ENCODE results near the gene NELFA.
"Not testable (repeated sequence)": the region's sequence is repeated elsewhere in the genome, so short reads cannot be mapped to it uniquely, and the experiment has no call there.

Gene NELFA

DNA sequence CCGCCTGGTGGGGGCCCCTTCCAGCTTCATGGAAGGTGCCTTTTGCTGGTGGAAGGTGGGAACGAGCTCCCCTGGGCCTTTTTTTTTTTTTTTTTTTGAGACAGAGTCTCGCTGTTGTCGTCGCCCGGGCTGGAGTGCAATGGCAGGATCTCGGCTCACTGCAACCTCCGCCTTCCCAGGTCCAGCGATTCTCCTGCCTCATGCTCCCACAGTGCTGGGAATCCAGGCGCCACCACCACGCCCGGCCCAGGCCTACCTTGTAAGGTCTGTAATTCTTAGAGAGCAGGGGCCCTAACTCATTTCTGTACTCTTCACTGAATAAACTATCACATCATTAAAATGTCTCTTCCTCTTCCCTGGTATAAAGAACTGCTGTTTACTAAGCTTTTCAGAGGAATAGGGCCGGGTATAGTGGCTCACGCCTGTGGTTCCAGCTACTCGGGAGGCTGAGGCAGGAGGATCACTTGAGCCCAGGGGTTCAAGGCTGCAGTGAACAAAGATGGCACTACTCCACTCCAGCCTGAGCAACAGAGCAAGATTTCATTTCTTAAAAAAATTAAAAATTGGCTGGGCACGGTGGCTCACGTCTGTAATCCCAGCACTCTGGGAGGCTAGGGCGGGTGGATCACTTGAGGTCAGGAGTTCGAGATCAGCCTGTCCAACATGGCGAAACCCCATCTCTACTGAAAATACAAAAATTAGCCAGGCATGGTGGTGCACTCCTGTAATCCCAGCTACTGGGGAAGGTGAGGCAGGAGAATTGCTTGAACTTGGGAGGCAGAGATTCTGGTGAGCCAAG lies 14.9 kb downstream of the NELFA start:
- not testable (repeated sequence) for ATAC-seq

- no peak for ATAC-seq
Measured at GRCh38 chr4:1993169-1993516, 15.6 kb downstream of the NELFA start.

GRCh38 chr4:1992468-1993168 lies 16.2 kb downstream of the NELFA start:
- ATAC-seq, result no peak

DNA sequence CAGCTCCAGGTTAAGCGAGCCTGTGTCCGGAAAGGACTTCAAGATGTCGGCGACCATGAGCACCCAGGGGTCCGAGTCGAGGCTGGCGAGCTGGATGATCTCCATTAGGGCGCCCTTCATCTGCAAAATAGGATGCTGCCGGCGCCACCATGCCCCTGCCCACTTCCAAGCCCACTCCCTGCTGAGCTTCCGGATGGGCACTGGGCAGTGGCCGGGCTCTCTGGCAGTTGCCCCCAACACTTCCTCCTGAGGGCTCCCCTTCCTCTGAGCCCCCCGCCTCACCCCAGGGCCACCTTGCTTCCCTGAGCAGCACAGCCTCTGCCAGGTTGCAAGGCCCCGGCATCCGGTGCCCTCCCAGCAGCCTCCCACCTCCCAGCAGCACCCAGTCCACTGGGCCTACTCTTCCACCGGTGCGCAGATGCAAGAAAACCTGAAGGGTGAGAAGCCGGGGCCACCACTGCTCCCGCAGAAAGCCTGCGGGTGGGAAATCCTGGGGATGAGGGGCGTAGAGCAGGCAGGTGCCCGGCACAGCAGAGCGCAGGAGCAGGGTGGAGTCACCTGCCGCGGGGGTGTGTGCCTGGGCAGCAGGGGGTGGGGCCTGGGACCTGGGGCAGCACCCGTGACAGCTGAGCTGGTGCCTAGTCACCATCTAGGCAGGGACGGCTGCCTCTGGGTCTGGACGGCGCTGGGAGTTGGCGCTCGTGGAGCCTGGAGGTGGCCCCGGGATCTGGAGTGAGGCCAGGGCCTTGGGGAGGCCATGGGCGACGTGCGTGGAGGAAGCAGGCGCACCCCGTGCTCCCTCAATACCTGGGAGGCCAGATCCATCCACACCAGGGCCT lies 17.0 kb downstream of the NELFA start:
- ATAC-seq, result no peak

DNA sequence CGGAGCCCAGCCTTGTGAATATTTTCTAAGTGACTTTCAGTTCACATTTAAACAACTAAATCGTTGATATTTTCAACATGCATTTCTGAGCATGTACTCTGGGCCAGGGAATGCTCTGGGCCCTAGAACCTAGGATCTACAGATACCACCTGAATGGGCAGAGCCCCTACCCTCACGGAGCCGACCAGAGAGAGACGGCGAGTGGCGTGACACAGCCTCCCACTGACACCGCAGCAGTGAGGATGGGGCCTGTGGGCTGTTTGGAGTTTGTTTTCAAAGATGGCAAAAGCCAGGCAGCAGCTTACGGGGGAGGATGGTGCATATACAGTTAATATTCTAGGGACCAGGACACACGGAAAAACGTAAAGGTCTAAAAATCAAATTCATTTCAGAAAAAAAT lies 17.7 kb downstream of the NELFA start:
- no peak for ATAC-seq

DNA sequence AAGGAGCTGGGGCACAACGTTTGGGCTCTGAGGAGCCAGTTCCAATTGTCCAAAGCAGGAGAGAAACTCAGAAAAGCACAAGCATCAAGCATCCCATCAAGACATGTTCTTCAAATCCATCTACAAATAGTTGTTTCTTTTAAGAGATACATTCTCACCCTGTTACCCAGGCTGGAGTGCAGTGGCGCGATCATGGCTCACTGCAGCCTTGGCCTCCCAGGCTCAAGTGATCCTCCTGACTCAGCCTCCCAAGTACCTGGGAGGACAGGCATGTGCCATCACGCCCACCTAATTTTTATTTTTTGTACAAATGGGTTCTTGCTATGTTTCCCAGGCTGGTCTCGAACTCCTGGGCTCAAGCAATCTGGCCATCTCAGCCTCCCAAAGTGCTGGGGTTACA lies 18.1 kb downstream of the NELFA start:
- no peak for ATAC-seq

GRCh38 chr4:1990348-1990645 lies 18.5 kb downstream of the NELFA start:
- no peak for ATAC-seq

- no peak for ATAC-seq
Measured at GRCh38 chr4:1989533-1990347, 19.0 kb downstream of the NELFA start.

- no peak for ATAC-seq
Measured at GRCh38 chr4:1988327-1988724, 20.4 kb downstream of the NELFA start.

GRCh38 chr4:1987721-1988326 lies 20.9 kb downstream of the NELFA start:
- no peak for ATAC-seq

DNA sequence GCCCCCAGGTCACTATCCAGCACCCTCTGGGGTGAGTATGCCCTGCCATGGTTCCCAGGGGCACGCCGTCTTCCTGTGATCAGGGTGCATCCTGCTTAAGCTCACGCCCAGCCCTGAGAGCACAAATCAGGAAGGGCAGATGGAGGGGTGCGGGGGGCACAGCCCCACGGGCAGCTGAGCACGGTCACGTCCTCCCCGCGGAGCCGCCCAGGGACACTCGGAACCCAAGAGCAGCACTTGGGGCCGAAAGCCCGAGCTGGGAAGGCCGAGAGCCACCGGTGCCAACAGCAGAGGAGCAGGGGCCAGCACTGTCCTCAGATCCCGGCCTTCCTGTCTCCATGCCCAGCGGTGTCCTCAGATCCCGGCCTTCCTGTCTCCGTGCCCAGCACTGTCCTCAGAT lies 21.5 kb downstream of the NELFA start:
- no peak for ATAC-seq

DNA sequence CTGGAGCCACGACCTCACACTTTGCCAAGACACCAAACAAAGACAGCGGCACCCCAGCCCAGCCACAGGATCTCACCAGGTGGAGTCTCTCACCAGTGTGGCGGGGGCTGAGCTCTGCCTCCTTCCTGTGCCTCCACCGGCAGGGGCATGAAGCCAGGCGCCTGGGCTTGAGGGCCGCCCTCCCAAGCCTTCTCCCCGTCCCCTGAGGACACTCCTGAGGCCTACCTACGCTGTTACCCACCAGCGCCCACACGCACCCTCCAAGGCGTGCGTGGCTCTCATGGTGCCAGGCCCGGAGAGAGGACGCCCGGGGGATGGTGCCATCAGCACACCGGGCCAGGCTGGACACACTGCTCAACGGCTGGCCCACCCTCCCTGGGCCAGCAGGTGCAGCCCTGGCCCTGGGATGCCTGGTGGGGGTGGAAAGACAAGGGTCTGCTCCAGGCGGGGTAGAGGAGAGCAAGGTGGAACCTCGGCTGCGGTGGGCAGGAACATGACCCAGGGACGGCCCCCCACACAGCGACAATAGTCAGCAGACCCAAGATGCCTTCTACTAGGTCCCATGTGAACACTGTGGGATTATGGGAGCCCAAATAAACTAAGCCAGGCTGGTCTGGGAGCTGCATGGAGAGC lies 22.1 kb downstream of the NELFA start:
- ATAC-seq, result no peak

- ATAC-seq, result no peak
Measured at GRCh38 chr4:1985780-1986577, 22.8 kb downstream of the NELFA start.

DNA sequence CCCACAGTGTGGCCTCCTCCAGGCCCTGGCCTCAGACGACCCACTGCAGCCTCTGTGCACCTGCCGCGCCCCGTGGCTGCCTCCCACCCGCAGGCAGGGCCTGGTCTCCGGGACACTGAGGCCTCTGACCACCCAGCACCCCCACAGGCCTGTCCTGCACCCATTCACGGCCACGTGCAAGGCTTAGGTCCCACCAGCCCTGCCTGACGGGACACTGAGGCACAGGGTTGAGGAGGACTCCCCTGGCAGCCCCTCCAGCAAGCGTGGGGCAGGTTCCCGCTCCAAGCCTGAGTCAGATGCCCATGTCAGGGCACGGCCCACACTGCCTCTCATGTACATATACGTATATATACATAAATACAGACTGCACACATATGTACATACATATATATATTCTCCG lies 23.5 kb downstream of the NELFA start:
- ATAC-seq, result no peak

DNA sequence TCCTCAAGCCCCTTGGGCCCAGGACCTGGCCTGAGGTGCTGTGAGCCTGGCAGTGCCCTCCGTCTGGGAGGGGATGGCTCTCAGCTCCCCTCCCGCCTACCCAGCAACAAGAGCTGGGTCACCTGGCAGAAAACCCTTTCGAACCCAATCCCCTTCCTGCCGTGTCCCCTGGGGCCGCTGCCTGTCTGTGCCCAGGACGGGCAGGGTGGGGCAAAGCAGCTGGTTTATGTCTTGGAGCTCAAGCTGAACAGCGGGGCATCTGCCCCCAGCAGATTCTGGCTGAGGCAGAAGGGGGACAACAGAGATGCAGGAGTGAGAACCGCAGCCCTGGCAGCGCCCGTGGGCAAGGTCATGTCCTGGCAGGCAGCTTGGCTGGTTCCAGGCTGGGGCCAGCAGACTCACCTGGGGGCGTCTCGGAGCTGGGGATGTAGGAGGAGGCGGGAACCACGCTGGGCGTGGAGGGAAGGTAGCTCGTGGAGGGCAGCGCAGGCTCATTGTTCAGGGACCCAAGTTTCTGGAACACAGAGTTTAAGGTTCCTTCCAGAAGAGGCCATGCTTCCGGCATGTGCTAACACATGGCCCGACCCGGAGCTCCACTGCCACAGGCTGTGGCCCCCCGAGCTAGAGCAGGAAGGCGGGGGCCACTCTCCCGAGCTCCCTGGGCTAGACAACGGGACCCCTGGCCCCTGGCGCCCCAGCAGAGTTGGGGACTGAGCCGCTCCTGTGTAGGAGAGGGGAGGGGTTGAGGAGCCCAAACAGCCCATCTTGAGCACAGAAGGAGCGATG lies 24.2 kb downstream of the NELFA start:
- ATAC-seq, result no peak

- no peak for ATAC-seq
Measured at GRCh38 chr4:1983846-1984405, 24.8 kb downstream of the NELFA start.

GRCh38 chr4:1983053-1983845 lies 25.5 kb downstream of the NELFA start:
- no peak for ATAC-seq

DNA sequence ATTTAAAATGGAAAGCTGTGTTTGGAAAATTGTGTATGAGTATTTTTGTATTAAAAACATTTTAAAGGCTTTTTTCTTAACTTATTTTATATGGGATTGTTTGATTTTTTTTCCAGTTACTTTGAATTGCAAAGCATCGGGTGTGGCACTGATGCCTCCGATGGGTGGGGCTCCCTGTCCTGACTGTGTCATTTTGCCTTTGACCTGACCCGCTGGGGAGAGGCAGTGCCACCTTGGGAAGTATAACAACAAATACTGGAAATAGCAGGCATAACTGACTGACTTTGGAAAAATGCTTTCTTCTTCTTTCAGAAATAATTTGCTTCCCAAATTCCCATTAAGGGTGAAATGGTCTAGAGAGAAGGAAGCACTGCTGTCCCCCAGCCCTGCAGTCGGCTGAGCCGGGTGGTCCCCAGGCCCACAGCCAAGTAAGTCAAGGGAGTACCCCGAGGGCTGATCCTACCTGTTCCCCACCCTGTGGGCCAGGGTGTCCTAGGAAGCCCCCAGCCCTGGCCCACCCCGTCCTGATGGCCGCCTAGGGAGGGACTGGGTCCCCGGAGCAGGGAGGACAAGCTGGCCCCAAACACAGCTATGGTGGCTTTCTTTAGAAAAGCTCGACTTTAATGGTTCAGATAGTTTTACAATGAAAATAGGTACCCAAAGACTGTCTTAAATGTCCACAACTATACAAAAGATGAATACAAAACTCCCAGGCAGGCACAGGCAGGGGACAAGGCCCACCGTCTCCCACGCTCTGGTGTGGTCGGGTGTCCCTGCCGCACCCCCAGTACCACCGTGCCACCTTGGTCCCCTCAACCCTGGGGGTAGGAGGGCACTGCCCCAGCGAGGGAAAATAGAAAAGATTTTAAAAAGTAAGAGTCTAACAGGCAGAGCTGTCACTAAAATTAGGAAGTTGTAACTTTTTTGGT lies 26.4 kb downstream of the NELFA start:
- ATAC-seq, result no peak
